ENCODE results near the gene DNAJC10. TPM values are rescaled to one million over a fixed set of nuclear protein-coding genes. Genes with fewer than 3 reads are reported as not detected.
"Not testable (repeated sequence)": the region's sequence is repeated elsewhere in the genome, so short reads cannot be mapped to it uniquely, and the experiment has no call there.

DNAJC10 gene
- total RNA-seq, 2 donors from 2014 or later: 26.1 to 29.4 TPM

GRCh38 chr2:182717416-182717815 is 1.4 kb downstream of the DNAJC10 start:
- no peak for TF ChIP-seq CTCF (IDR thresholded peaks at IDR 0.05)
- DNase-seq (ENCODE audit: low spot score): no peak
- Histone ChIP-seq H3K9me3 (no peaks in the 10 kb centered on the region), H3K27me3 (no peaks in the 10 kb centered on the region), H3K36me3 (peaks cover 7% of the 10 kb centered on the region), H3K4me1 (peaks cover 0 to 27% of the 10 kb centered on the region in 2 donors), H3K27ac (no peak overlapping the region), H3K4me3 (no peak overlapping the region)

GRCh38 chr2:182717816-182718215 is 1.8 kb downstream of the DNAJC10 start:
- H3K27me3 ChIP-seq: no peaks in the 10 kb centered on the region
- no peak for DNase-seq (ENCODE audit: low spot score)
- H3K9me3 ChIP-seq: no peaks in the 10 kb centered on the region
- TF ChIP-seq CTCF (IDR thresholded peaks at IDR 0.05): no peak
- H3K36me3 ChIP-seq: peaks cover 7% of the 10 kb centered on the region
- H3K27ac ChIP-seq: no peak overlapping the region
- H3K4me1 ChIP-seq: peaks cover 0 to 27% of the 10 kb centered on the region in 2 donors
- H3K4me3 ChIP-seq: no peak overlapping the region

GRCh38 chr2:182718459-182718858 is 2.4 kb downstream of the DNAJC10 start:
- no peak for DNase-seq (ENCODE audit: low spot score)
- Histone ChIP-seq H3K27ac (no peak overlapping the region), H3K36me3 (peaks cover 9% of the 10 kb centered on the region), H3K4me1 (peaks cover 0 to 27% of the 10 kb centered on the region in 2 donors), H3K27me3 (no peaks in the 10 kb centered on the region), H3K4me3 (no peak overlapping the region), H3K9me3 (no peaks in the 10 kb centered on the region)
- TF ChIP-seq CTCF (IDR thresholded peaks at IDR 0.05): no peak

GRCh38 chr2:182719116-182719515 is 3.1 kb downstream of the DNAJC10 start:
- Histone ChIP-seq H3K36me3 (peaks cover 14% of the 10 kb centered on the region), H3K4me1 (peaks cover 0 to 27% of the 10 kb centered on the region in 2 donors)
- not testable (repeated sequence) for DNase-seq (ENCODE audit: low spot score); H3K27me3 ChIP-seq; H3K9me3 ChIP-seq; H3K4me3 ChIP-seq; H3K27ac ChIP-seq

- no peak for DNase-seq (ENCODE audit: low spot score)
- Histone ChIP-seq H3K4me3 (no peak overlapping the region), H3K9me3 (no peaks in the 10 kb centered on the region), H3K27me3 (no peaks in the 10 kb centered on the region), H3K4me1 (no peaks in the 10 kb centered on the region), H3K27ac (no peak overlapping the region), H3K36me3 (peaks cover 14% of the 10 kb centered on the region)
- no peak for TF ChIP-seq CTCF (IDR thresholded peaks at IDR 0.05)
These were observed 8.6 kb downstream of the DNAJC10 start for GRCh38 chr2:182724656-182725055.

- Histone ChIP-seq H3K4me1 (no peaks in the 10 kb centered on the region), H3K36me3 (peaks cover 15% of the 10 kb centered on the region), H3K9me3 (no peaks in the 10 kb centered on the region), H3K27ac (no peak overlapping the region), H3K4me3 (no peak overlapping the region), H3K27me3 (no peaks in the 10 kb centered on the region)
- no peak for DNase-seq (ENCODE audit: low spot score)
- no peak for TF ChIP-seq CTCF (IDR thresholded peaks at IDR 0.05)
These were observed 10.4 kb downstream of the DNAJC10 start for GRCh38 chr2:182726473-182726872.
